Mammary epithelial cell (primary cell): ENCODE data around the gene CBY2.

Experiments used
- EZH2 ChIP-seq: IDR thresholded peaks from 2 replicates; pipeline ENCODE4 v1.6.1; 2012; ENCODE audit warnings: low read length, inconsistent platforms, borderline replicate concordance
- TF ChIP-seq, protein P1 (sequence below), 2 donors: IDR thresholded peaks in 1 of 2; conservative IDR thresholded peaks in 1 of 2; 2 replicates each; pipeline ENCODE4 v1.5.1; 2011 to 2012; ENCODE audit warnings: inconsistent platforms in 2 of 2, low read length in 2 of 2, mild to moderate bottlenecking in 2 of 2, control low read depth in 1 of 2, low read depth in 1 of 2; ENCODE audit not compliant: insufficient read depth in 1 of 2; ENCODE audit errors: extremely low read depth in 1 of 2

DNA sequence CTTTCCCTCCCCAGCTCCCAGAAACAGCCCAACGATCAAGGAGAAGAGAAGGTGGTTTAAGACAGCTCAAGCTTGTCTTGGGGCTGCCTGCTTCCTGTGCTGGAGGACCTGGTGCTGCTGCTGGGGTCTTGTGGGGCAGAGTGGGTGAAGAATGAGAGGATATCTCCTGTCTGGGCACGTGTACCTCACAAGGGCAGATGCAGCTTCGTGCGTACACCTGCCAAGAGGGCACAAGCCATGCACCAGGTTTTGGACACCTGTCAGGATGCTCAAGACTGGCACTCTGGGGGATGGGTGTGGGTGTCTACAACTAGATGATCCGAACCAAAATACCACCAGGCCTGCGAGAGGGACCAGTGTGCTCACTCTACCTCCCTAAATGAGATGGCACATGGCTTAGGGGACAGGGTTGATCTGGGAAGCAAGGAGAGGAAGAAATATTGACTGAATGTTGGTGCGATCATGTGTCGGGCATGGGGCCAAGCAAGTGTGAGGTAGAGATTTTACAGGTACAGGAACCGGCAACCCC lies 2.2 kb downstream of the CBY2 start:
- no peak for TF ChIP-seq EZH2
- TF ChIP-seq, protein P1, sequence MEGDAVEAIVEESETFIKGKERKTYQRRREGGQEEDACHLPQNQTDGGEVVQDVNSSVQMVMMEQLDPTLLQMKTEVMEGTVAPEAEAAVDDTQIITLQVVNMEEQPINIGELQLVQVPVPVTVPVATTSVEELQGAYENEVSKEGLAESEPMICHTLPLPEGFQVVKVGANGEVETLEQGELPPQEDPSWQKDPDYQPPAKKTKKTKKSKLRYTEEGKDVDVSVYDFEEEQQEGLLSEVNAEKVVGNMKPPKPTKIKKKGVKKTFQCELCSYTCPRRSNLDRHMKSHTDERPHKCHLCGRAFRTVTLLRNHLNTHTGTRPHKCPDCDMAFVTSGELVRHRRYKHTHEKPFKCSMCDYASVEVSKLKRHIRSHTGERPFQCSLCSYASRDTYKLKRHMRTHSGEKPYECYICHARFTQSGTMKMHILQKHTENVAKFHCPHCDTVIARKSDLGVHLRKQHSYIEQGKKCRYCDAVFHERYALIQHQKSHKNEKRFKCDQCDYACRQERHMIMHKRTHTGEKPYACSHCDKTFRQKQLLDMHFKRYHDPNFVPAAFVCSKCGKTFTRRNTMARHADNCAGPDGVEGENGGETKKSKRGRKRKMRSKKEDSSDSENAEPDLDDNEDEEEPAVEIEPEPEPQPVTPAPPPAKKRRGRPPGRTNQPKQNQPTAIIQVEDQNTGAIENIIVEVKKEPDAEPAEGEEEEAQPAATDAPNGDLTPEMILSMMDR (conservative IDR thresholded peaks at IDR 0.05 in 1 of 2, IDR thresholded peaks at IDR 0.05 in 1 of 2; ENCODE audit: extremely low read depth in 1 of 2, insufficient read depth in 1 of 2, low read depth in 1 of 2, low read length in 2 of 2), result no peak
